HL-60 (cell line): ENCODE data around the gene NXPE2.

Experiments
- DNase-seq, 2 experiments: peaks; one replicate each; pipeline ENCODE4 v3.0.0-alpha.2; 2010 to 2020; ENCODE audit warnings: low read depth in 1 of 2, low spot score in 1 of 2
- H3K27ac ChIP-seq: fragments of 250-450 bp; sonication (Bioruptor Pico); replicated peaks from 2 replicates; pipeline ENCODE4 v1.5.1; 2020; ENCODE audit warnings: mild to moderate bottlenecking, moderate library complexity
- H3K27me3 ChIP-seq: fragments of 250-450 bp; sonication (Bioruptor Pico); 2 replicates; pipeline ENCODE4 v1.5.1; 2021; ENCODE audit warnings: mild to moderate bottlenecking, moderate library complexity; ENCODE audit not compliant: insufficient read depth, poor library complexity, severe bottlenecking
- H3K4me3 ChIP-seq: replicated peaks from 2 replicates; pipeline ENCODE4 v1.5.1; 2011; ENCODE audit warnings: mild to moderate bottlenecking, control low read depth, low read length; ENCODE audit not compliant: insufficient read depth
- CTCF ChIP-seq: IDR thresholded peaks from one replicate; pipeline ENCODE4 v1.5.1; 2011; ENCODE audit warnings: low read length, control low read depth, inconsistent platforms; ENCODE audit not compliant: insufficient read depth
- GABPA ChIP-seq: IDR thresholded peaks from 2 replicates; pipeline ENCODE4 v1.6.1; 2012; ENCODE audit warnings: low read depth
- POLR2AphosphoS5 ChIP-seq: IDR thresholded peaks from 2 replicates; pipeline ENCODE4 v1.6.1; 2012; ENCODE audit warnings: low read depth
- SPI1 ChIP-seq: IDR thresholded peaks from 2 replicates; pipeline ENCODE4 v1.6.1; 2012; ENCODE audit warnings: low read depth, mild to moderate bottlenecking, borderline replicate concordance
- TF ChIP-seq, protein P1 (sequence below): IDR thresholded peaks from 2 replicates; pipeline ENCODE4 v1.6.1; 2012; ENCODE audit warnings: low read depth; ENCODE audit not compliant: insufficient replicate concordance

The NXPE2 gene

GRCh38 chr11:114666760-114667159 is 11.6 kb upstream of the NXPE2 start:
- DNase-seq, result no peak
- peaks cover 2% of the 10 kb centered on the region for H3K27me3 ChIP-seq
- H3K4me3 ChIP-seq, result no peak overlapping the region
- TF ChIP-seq SPI1 (no peak), GABPA (no peak), CTCF (no peak), POLR2AphosphoS5 (no peak)
- TF ChIP-seq, protein P1, sequence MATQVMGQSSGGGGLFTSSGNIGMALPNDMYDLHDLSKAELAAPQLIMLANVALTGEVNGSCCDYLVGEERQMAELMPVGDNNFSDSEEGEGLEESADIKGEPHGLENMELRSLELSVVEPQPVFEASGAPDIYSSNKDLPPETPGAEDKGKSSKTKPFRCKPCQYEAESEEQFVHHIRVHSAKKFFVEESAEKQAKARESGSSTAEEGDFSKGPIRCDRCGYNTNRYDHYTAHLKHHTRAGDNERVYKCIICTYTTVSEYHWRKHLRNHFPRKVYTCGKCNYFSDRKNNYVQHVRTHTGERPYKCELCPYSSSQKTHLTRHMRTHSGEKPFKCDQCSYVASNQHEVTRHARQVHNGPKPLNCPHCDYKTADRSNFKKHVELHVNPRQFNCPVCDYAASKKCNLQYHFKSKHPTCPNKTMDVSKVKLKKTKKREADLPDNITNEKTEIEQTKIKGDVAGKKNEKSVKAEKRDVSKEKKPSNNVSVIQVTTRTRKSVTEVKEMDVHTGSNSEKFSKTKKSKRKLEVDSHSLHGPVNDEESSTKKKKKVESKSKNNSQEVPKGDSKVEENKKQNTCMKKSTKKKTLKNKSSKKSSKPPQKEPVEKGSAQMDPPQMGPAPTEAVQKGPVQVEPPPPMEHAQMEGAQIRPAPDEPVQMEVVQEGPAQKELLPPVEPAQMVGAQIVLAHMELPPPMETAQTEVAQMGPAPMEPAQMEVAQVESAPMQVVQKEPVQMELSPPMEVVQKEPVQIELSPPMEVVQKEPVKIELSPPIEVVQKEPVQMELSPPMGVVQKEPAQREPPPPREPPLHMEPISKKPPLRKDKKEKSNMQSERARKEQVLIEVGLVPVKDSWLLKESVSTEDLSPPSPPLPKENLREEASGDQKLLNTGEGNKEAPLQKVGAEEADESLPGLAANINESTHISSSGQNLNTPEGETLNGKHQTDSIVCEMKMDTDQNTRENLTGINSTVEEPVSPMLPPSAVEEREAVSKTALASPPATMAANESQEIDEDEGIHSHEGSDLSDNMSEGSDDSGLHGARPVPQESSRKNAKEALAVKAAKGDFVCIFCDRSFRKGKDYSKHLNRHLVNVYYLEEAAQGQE, result no peak
- H3K27ac ChIP-seq, result no peak overlapping the region

DNA sequence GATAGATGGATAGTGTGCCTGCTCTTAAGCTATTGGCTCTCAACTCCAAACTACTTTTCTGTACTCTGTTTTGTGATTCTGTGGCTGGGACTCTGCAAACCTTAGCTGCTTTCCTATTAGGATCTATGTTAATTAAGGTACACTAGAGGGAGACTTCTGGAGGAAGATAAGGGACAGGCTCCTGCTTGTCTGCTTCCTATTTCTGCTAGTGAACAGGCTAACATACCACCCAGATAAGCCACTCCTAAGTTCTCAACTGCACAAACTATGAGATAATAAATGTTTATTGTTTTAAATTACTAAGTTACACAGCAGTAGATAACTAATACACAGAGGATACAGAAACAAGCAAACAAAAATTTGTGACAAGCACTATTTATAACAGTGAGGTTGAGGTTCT is 10.2 kb upstream of the NXPE2 start:
- Histone ChIP-seq H3K27ac (no peak overlapping the region), H3K4me3 (no peak overlapping the region), H3K27me3 (peaks cover 2% of the 10 kb centered on the region)
- DNase-seq, result no peak
- TF ChIP-seq, protein P1, result no peak
- no peak for TF ChIP-seq POLR2AphosphoS5
- TF ChIP-seq SPI1, result no peak
- no peak for TF ChIP-seq CTCF
- TF ChIP-seq GABPA, result no peak

DNA sequence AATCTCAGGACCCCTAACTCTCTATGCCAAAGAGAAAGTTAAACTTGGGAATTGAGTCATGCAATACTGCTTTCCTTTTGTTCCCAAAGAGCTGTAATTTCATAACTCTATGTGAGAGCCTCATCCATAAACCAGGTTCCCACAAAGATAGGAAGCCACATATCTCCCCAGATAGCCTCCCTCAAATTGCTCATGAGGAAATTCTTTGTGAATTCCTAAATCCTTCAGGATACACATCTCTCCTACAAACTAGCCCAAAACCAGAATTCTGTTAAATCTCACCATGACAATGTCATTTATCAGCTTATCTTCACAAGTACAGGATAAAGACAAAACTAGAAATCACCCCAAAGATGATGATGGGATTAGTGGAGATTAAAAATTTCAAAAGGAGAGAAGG is 4.7 kb upstream of the NXPE2 start:
- Histone ChIP-seq H3K27ac (no peak overlapping the region), H3K4me3 (no peak overlapping the region), H3K27me3 (no peaks in the 10 kb centered on the region)
- TF ChIP-seq SPI1, result no peak
- no peak for TF ChIP-seq GABPA
- TF ChIP-seq, protein P1, result no peak
- TF ChIP-seq CTCF, result no peak
- no peak for TF ChIP-seq POLR2AphosphoS5
- DNase-seq, result no peak
